ENCODE results near the gene TSNAXIP1.
A peak's percentile ranks its signal among the peaks of the same experiment; 100 is the strongest.

The TSNAXIP1 gene

GRCh38 chr16:67773099-67773498 is 33.6 kb upstream of the TSNAXIP1 start:
- DNase-seq (ENCODE audit: low read depth in 2 of 2) = peak; percentile 57 to 67
- no peak overlapping the region for H3K4me3 ChIP-seq (replicated peaks in 1 of 2; ENCODE audit: low read depth in 2 of 2, low read length in 2 of 2)
- TF ChIP-seq, protein P1, sequence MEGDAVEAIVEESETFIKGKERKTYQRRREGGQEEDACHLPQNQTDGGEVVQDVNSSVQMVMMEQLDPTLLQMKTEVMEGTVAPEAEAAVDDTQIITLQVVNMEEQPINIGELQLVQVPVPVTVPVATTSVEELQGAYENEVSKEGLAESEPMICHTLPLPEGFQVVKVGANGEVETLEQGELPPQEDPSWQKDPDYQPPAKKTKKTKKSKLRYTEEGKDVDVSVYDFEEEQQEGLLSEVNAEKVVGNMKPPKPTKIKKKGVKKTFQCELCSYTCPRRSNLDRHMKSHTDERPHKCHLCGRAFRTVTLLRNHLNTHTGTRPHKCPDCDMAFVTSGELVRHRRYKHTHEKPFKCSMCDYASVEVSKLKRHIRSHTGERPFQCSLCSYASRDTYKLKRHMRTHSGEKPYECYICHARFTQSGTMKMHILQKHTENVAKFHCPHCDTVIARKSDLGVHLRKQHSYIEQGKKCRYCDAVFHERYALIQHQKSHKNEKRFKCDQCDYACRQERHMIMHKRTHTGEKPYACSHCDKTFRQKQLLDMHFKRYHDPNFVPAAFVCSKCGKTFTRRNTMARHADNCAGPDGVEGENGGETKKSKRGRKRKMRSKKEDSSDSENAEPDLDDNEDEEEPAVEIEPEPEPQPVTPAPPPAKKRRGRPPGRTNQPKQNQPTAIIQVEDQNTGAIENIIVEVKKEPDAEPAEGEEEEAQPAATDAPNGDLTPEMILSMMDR (IDR thresholded peaks at IDR 0.05; ENCODE audit: low read depth, low read length) = no peak

DNA sequence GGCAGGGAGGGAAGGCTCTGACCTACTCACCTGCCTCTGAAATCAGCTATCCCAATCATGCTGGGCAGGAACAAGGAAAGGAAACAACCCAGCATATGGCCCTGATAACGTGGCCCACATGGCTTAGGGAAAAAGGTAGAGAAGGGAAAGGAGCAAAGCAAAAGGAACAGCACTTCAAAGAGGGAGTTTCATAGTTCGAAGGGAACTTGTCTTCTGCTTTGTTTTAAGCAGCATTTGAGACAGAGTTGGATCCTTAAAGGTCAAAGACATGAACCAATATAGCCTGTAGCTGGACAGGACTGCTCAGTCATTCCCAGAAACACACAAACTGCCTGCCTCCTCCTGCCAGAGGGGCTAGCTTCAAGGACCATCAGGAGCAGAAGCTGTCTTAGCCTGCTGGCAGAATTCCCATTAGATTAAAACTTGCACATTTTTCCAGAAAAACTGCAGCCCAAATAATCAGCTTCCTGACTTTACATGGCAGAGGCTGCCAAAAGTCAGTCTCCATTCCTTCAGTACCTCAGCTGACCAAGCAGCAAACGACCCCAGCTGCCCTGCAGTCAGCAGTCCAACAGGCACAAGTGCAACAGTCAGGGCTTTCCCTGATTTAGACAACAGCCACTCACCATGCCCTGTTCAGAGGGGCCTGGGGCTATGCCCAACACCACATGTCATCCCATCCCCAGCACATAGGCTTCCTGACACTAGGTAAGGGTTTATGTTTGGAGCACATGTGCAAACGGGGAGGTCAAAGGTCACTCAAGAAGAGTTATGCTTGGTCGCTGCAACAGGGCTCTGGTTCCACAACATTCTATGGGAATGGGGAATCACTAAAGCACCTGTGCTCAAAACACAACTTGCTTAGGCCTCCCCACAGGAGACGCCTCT is 32.9 kb upstream of the TSNAXIP1 start:
- peak in 1 of 2 donors; percentile 85 for DNase-seq (ENCODE audit: low read depth in 2 of 2)
- H3K4me3 ChIP-seq (replicated peaks in 1 of 2; ENCODE audit: low read depth in 2 of 2, low read length in 2 of 2) = no peak overlapping the region
- TF ChIP-seq, protein P1 (IDR thresholded peaks at IDR 0.05; ENCODE audit: low read depth, low read length) = no peak

DNA sequence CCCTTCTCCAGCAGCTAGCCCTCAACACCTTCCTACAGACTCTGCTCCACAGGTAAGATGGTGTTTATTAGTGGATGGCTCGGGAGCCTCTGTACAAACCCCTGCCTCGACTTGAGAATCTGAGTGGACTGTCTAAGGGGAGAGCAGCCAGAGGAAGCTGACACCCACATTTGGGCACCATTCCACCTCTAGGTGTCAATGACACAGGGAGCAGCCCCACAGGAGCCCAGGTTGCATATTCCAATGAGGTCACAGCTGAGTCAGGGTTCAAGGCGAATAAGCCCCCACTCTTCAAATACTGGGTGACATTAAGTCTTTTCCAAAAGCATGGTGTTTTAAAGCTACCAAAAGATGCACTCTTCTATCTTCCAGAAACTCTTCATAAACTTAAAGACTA is 32.2 kb upstream of the TSNAXIP1 start:
- TF ChIP-seq, protein P1 (IDR thresholded peaks at IDR 0.05; ENCODE audit: low read depth, low read length) = no peak
- no peak for DNase-seq (ENCODE audit: low read depth in 2 of 2)
- no peak overlapping the region for H3K4me3 ChIP-seq (replicated peaks in 1 of 2; ENCODE audit: low read depth in 2 of 2, low read length in 2 of 2)

DNA sequence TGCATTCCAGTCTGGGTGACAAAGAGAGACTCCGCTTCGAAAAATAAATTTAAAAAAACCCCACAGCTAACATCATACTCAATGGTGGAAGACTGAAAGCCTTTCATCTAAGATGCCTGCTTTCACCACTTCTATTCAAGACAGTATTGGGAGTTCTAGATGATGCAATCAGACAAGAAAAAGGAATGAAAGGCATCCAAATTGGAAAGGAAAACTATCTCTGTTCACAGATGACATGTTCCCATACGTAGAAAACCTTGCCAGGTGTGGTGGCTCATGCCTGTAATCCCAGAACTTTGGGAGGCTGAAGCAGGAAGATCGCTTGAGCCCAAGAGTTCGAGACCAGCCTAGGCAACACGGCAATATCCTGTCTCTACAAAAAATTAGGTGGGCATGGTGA is 31.4 kb upstream of the TSNAXIP1 start:
- no peak for DNase-seq (ENCODE audit: low read depth in 2 of 2)
- TF ChIP-seq, protein P1 (IDR thresholded peaks at IDR 0.05; ENCODE audit: low read depth, low read length) = no peak
- H3K4me3 ChIP-seq (replicated peaks in 1 of 2; ENCODE audit: low read depth in 2 of 2, low read length in 2 of 2) = no peak overlapping the region

DNA sequence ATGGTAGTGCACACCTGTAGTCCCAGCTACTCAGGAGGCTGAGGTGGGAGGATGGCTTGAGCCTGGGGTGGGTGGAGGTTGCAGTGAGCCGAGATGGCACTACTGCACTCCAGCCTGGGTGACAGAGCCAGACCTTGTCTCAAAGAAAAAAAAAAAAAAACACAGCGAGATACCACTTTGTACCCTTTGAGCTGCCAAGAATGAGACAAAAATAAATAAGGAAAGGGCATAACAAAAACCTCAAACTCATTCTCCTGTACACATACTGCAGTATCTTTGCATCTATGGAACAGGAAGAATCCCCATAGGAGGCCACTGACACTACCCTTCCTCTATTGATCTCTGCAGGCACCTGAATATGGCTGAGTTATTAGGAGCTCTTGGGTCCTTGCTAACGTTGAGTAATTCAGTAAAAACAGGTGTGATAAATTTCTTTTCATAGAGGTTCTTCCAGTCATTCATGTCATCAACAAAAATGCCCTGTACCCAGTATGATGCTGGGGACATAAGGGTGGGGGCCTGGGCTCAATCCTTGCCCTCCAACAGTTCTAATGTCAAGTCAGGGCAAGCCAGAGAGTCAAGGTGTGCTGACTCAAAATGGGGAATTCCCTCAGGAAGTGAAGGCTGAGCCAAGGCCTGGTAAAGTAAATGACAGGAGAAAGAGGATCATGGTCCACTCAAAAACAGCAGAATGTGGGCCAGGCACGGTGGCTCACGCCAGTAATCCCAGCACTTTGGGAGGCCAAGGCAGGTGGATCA is 27.3 kb upstream of the TSNAXIP1 start:
- TF ChIP-seq, protein P1 (IDR thresholded peaks at IDR 0.05; ENCODE audit: low read depth, low read length) = no peak
- no peak for DNase-seq (ENCODE audit: low read depth in 2 of 2)
- H3K4me3 ChIP-seq (replicated peaks in 1 of 2; ENCODE audit: low read depth in 2 of 2, low read length in 2 of 2) = no peak overlapping the region

GRCh38 chr16:67780847-67781564 is 25.7 kb upstream of the TSNAXIP1 start:
- H3K4me3 ChIP-seq (replicated peaks in 1 of 2; ENCODE audit: low read depth in 2 of 2, low read length in 2 of 2) = no peak overlapping the region
- TF ChIP-seq, protein P1 (IDR thresholded peaks at IDR 0.05; ENCODE audit: low read depth, low read length) = no peak
- no peak for DNase-seq (ENCODE audit: low read depth in 2 of 2)

Measured in cardiac fibroblast (primary cell).